Suprapubic skin (tissue), 4 donors: ENCODE measurements around the gene TTLL7.

Experiments used
- POLR2A ChIP-seq, 2 donors: fragments of 450-650 bp; IDR thresholded peaks; one replicate each; pipeline ENCODE4 v1.6.1; 2017; ENCODE audit warnings: antibody characterized with exemption in 2 of 2, mild to moderate bottlenecking in 2 of 2, moderate library complexity in 2 of 2
- POLR2AphosphoS5 ChIP-seq, 3 donors: sonication (generic); formaldehyde crosslinking; IDR thresholded peaks; one replicate each; pipeline ENCODE4 v1.6.1; 2017; ENCODE audit warnings: antibody characterized with exemption in 3 of 3
- TF ChIP-seq, protein P1 (sequence below), 2 donors: fragments of 200-600 bp in 1 of 2; fragments of 450-650 bp in 1 of 2; sonication (generic) in 1 of 2; IDR thresholded peaks; one replicate each; pipeline ENCODE4 v1.5.1; 2016 to 2019; ENCODE audit warnings: antibody characterized with exemption in 2 of 2, mild to moderate bottlenecking in 1 of 2, moderate library complexity in 1 of 2

DNA sequence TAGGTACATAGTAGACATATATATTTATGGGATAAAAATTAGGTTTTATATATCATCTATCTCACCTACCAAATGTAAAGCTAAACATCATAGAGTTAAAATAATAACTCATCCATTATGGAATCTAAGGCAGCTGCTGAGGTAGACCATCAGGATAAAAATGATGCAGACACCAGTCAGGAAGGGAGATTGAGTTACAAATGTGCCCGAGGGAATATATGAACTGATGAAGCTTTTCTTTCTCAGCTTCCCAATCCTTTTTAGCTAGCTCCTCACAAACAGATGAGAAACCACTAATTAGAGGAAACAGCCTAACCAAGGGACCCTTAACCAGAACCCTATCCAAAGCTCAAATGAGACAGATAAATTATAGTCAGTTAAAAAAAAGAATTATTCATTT is 20.9 kb downstream of the TTLL7 start:
- TF ChIP-seq POLR2A (IDR thresholded peaks at IDR 0.05) (no peak), POLR2AphosphoS5 (IDR thresholded peaks at IDR 0.05) (no peak)
- TF ChIP-seq, protein P1, sequence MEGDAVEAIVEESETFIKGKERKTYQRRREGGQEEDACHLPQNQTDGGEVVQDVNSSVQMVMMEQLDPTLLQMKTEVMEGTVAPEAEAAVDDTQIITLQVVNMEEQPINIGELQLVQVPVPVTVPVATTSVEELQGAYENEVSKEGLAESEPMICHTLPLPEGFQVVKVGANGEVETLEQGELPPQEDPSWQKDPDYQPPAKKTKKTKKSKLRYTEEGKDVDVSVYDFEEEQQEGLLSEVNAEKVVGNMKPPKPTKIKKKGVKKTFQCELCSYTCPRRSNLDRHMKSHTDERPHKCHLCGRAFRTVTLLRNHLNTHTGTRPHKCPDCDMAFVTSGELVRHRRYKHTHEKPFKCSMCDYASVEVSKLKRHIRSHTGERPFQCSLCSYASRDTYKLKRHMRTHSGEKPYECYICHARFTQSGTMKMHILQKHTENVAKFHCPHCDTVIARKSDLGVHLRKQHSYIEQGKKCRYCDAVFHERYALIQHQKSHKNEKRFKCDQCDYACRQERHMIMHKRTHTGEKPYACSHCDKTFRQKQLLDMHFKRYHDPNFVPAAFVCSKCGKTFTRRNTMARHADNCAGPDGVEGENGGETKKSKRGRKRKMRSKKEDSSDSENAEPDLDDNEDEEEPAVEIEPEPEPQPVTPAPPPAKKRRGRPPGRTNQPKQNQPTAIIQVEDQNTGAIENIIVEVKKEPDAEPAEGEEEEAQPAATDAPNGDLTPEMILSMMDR (IDR thresholded peaks at IDR 0.05), result no peak
